ENCODE measurements around the gene DAD1. TPM values are rescaled to one million over a fixed set of nuclear protein-coding genes. Genes with fewer than 3 reads are reported as not detected.
"Not testable (repeated sequence)": the region's sequence is repeated elsewhere in the genome, so short reads cannot be mapped to it uniquely, and the experiment has no call there.

DAD1 gene
- total RNA-seq, 1 donor from 2014 or later, result 145 TPM

DNA sequence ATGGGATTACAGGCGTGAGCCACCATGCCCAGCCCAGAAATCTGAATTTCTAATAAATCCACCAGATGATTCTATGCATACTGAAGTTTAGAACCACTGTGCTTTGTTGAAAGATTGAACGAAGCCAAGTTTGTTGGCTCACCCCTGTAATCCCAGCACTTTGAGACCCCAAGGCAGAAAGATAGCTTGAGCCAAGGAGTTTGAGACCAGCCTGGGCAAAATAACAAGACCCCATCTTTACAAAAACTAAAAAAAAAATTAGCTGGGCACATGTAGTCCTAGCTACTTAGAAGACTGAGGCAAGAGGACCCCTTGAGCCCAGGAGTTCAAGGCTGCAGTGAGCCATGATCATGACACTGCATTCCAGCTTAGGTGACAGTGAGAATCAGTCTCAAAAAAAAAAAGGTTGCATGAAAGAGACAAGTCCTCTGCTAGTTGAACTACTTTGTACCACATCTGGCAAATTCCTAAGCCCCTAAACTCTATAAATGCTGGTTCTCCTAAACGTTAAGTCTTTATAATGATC is 7.4 kb upstream of the DAD1 start:
- intact Hi-C loops (cut with DNase I), result no loop called here

DNA sequence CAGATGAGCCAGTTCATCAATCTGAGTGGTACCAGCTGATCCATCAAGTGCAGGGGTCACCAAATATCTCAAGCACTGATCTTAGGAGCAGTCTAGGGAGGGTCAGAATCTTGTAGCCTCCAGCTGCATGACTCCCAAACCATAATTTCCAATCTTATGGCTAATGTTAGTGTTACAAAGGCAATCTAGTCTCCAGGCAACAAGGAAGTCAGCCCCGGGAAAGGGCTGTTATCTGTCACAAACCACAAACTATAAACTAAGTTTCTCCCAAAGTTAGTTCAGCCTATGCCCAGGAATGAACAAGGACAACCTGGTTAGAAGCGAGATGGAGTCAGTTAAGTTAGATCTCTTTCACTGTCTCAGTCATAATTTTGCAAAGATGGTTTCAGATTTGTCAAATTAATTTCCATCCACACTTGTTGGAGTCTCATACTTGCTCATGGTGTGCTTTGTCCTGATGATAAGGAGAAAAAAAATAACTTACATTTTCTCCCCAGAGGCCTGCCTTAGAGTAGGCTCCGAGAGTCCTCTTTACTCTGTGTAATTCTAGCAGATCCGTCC is 5.2 kb upstream of the DAD1 start:
- H3K36me3 ChIP-seq, result no peaks in the 10 kb centered on the region
- TF ChIP-seq POLR2A (IDR thresholded peaks at IDR 0.05) (no peak), POLR2AphosphoS5 (IDR thresholded peaks at IDR 0.05; ENCODE audit: insufficient read depth in 1 of 2, low read depth in 1 of 2) (no peak)
- TF ChIP-seq, protein P1, sequence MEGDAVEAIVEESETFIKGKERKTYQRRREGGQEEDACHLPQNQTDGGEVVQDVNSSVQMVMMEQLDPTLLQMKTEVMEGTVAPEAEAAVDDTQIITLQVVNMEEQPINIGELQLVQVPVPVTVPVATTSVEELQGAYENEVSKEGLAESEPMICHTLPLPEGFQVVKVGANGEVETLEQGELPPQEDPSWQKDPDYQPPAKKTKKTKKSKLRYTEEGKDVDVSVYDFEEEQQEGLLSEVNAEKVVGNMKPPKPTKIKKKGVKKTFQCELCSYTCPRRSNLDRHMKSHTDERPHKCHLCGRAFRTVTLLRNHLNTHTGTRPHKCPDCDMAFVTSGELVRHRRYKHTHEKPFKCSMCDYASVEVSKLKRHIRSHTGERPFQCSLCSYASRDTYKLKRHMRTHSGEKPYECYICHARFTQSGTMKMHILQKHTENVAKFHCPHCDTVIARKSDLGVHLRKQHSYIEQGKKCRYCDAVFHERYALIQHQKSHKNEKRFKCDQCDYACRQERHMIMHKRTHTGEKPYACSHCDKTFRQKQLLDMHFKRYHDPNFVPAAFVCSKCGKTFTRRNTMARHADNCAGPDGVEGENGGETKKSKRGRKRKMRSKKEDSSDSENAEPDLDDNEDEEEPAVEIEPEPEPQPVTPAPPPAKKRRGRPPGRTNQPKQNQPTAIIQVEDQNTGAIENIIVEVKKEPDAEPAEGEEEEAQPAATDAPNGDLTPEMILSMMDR (IDR thresholded peaks at IDR 0.05), result no peak
- H3K27me3 ChIP-seq, result no peaks in the 10 kb centered on the region
- no peak for DNase-seq (ENCODE audit: extremely low spot score in 2 of 2)
- no peaks in the 10 kb centered on the region for H3K9me3 ChIP-seq
- peaks cover 14% of the 10 kb centered on the region for H3K4me1 ChIP-seq
- intact Hi-C loops (cut with DNase I), result no loop called here
- H3K4me3 ChIP-seq, result no peak overlapping the region
- no peak overlapping the region for H3K27ac ChIP-seq

More for the DNA sequence above, 7.4 kb upstream of the DAD1 start:
- H3K9me3 ChIP-seq, result no peaks in the 10 kb centered on the region
- TF ChIP-seq POLR2A (IDR thresholded peaks at IDR 0.05), result no peak
- no peak for TF ChIP-seq POLR2AphosphoS5 (IDR thresholded peaks at IDR 0.05; ENCODE audit: insufficient read depth in 1 of 2, low read depth in 1 of 2)
- TF ChIP-seq, protein P1 (IDR thresholded peaks at IDR 0.05), result no peak
- H3K27me3 ChIP-seq, result no peaks in the 10 kb centered on the region
- no peak for DNase-seq (ENCODE audit: extremely low spot score in 2 of 2)
- H3K4me3 ChIP-seq, result no peak overlapping the region
- H3K36me3 ChIP-seq, result no peaks in the 10 kb centered on the region
- H3K27ac ChIP-seq, result no peak overlapping the region
- peaks cover 27% of the 10 kb centered on the region for H3K4me1 ChIP-seq

DNA sequence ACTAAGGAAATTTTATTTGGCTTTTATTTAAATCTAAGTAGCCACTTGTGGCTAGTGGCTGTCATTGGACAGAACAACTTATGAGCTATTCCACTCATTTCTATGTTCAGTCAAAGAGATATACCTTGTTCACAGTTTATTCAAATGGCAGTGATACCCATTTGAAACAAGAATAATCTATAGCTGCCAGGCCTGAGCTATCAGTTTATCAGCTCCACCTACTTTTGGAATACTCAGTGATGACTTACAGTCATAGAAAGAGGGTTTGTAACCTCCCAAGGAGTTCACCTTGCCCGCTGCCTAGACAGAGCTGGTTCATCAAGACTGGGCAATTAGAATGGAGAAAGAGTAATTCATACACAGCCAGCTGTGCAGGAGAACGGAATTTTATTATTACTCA is 4.6 kb upstream of the DAD1 start:
- H3K9me3 ChIP-seq, result no peaks in the 10 kb centered on the region
- intact Hi-C loops (cut with DNase I), result no loop called here
- no peak for TF ChIP-seq POLR2AphosphoS5 (IDR thresholded peaks at IDR 0.05; ENCODE audit: insufficient read depth in 1 of 2, low read depth in 1 of 2)
- TF ChIP-seq POLR2A (IDR thresholded peaks at IDR 0.05), result no peak
- TF ChIP-seq, protein P1 (IDR thresholded peaks at IDR 0.05), result no peak
- no peak for DNase-seq (ENCODE audit: extremely low spot score in 2 of 2)
- H3K4me1 ChIP-seq, result peaks cover 9% of the 10 kb centered on the region
- H3K36me3 ChIP-seq, result no peaks in the 10 kb centered on the region
- H3K4me3 ChIP-seq, result no peak overlapping the region
- H3K27ac ChIP-seq, result no peak overlapping the region
- H3K27me3 ChIP-seq, result no peaks in the 10 kb centered on the region

DNA sequence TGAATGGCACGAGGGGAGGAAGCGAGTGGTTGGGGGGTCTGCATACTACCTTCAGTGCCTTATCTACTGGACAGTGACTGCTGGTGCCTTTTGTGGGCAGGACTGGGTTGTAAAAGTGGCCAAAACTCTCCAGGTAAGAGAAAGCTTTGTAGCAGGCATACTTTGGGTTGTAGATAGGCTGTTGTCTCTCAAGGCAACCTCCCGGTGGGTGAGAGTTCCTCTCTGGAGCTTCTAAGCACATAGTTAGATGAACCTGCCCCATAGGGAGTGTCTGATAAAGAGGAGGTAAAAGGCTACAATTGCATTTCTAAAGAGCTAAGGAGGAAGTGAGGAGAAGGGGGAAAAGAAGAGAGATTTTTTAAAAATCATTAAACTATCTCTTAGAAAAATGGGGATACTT is 4.2 kb upstream of the DAD1 start:
- Histone ChIP-seq H3K4me3 (no peak overlapping the region), H3K4me1 (peaks cover 12% of the 10 kb centered on the region), H3K9me3 (no peaks in the 10 kb centered on the region), H3K27me3 (no peaks in the 10 kb centered on the region), H3K27ac (no peak overlapping the region), H3K36me3 (no peaks in the 10 kb centered on the region)
- no peak for DNase-seq (ENCODE audit: extremely low spot score in 2 of 2)
- intact Hi-C loops (cut with DNase I), result no loop called here
- no peak for TF ChIP-seq POLR2AphosphoS5 (IDR thresholded peaks at IDR 0.05; ENCODE audit: insufficient read depth in 1 of 2, low read depth in 1 of 2)
- TF ChIP-seq, protein P1 (IDR thresholded peaks at IDR 0.05), result no peak
- TF ChIP-seq POLR2A (IDR thresholded peaks at IDR 0.05), result no peak

DNA sequence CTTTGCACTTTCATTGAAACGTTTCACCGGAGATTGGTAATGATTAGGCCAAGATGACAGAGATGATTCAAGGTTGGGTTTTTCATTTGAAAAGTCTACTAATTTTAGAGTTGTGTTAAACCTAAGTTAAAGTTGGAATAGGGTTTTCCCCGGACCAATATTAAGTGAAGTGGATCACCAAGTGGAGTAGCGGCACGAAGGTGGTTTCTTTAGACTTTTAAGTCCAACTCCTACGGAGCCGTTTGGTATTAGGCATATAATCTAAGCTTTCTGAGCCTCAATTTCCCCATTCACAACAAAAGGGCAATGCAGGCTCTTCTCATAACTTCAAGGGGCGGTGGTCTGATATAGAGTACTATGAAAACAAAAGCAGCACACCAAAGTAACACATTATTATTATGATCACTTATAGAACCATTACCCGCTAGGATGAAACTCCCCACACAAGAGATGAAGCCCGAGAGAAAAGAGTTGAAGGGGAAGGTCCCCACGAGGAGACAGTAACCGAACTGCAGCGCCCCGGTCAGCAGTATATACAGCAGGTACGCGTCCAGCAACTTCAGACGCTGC is 413 bp downstream of the DAD1 start:
- Histone ChIP-seq H3K4me3 (peak overlapping the region; percentile 58 to 70), H3K36me3 (no peaks in the 10 kb centered on the region), H3K4me1 (peaks cover 55% of the 10 kb centered on the region), H3K9me3 (no peaks in the 10 kb centered on the region), H3K27ac (peak overlapping the region; percentile 89), H3K27me3 (no peaks in the 10 kb centered on the region)
- no peak for TF ChIP-seq POLR2A (IDR thresholded peaks at IDR 0.05)
- TF ChIP-seq, protein P1 (IDR thresholded peaks at IDR 0.05), result no peak
- no peak for TF ChIP-seq POLR2AphosphoS5 (IDR thresholded peaks at IDR 0.05; ENCODE audit: insufficient read depth in 1 of 2, low read depth in 1 of 2)
- intact Hi-C loops (cut with DNase I), result no loop called here
- DNase-seq (ENCODE audit: extremely low spot score in 2 of 2), result no peak

DNA sequence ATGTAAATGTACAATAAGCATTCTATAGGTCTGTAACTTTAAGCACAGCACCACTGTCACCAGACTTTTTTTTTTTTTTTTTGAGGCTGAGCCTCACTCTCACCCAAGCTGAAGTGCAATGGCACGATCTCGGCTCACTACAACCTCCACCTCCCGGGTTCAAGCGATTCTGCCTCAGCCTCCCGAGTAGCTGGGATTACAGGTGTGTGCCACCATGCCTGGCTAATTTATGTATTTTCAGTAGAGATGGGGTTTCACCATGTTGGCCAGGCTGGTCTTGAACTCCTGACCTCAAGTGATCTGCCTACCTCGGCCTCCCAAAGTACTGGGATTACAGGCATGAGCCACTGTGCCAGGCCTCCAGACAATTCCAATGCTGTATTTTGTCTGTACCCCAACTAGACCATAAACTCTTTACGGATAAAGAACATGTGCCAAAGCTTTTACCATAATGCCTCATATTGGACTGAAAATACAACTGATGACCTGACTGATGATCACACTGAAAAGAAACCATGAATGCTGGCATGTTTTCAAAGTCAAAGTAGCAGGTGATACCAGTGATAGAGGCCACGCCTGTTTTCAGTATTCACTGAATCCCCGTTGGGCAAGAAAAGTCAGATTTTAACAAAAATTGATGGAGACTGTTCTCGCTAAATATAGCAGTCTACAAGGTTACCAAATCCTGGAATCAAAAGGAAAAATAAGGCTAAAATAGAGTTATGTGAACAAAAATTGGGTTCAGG is 1.2 kb downstream of the DAD1 start:
- Histone ChIP-seq H3K4me1 (peaks cover 55% of the 10 kb centered on the region), H3K4me3 (peak overlapping the region; percentile 58 to 70), H3K27ac (peak overlapping the region; percentile 89)
- H3K27me3 ChIP-seq; intact Hi-C loops (cut with DNase I); H3K9me3 ChIP-seq; H3K36me3 ChIP-seq; DNase-seq (ENCODE audit: extremely low spot score in 2 of 2): not testable (repeated sequence)
